H1 (cell line): ENCODE data around the gene AGPAT3. TPM values are rescaled to one million over a fixed set of nuclear protein-coding genes. Genes with fewer than 3 reads are reported as not detected.

Experiments
- CTCF ChIA-PET: fragments of 300-600 bp; sonication (Branson Sonifier 250); formaldehyde crosslinking; loops from one replicate; lab custom pipeline; 2021; ENCODE audit not compliant: partially characterized antibody; lab: Charles Lee
- POLR2A ChIA-PET: fragments of 300-600 bp; sonication (Branson Sonifier 250); formaldehyde crosslinking; loops from one replicate; lab custom pipeline; 2021; ENCODE audit warnings: inconsistent platforms; ENCODE audit not compliant: partially characterized antibody; lab: Charles Lee
- DNase-seq, 2 experiments: peaks; one replicate each; pipeline versions ENCODE4 v3.0.0 to v3.0.0-alpha.2; 2010 to 2022; ENCODE audit warnings: low spot score in 2 of 2, low read depth in 1 of 2, mixed read lengths in 1 of 2
- FAIRE-seq: peaks from 2 replicates; lab custom pipeline; 2011; peaks lifted over from hg19 to GRCh38; lab: Jason Lieb, UNC
- H2AFZ ChIP-seq: 2 replicates; pipeline ENCODE4 v1.8.1; 2012; ENCODE audit warnings: low read length, inconsistent platforms
- H2AK5ac ChIP-seq: 2 replicates; pipeline ENCODE4 v1.6.1; 2013; ENCODE audit warnings: low read depth, low read length
- H2BK120ac ChIP-seq: replicated peaks from 2 replicates; pipeline ENCODE3; 2013; ENCODE audit warnings: low read depth, low read length, inconsistent platforms
- H2BK12ac ChIP-seq: 2 replicates; pipeline ENCODE4 v1.6.1; 2013; ENCODE audit warnings: low read depth, low read length
- H2BK15ac ChIP-seq: 2 replicates; pipeline ENCODE4 v1.6.1; 2013; ENCODE audit warnings: low read length
- H2BK20ac ChIP-seq: 2 replicates; pipeline ENCODE4 v1.6.1; 2013; ENCODE audit warnings: low read length
- H2BK5ac ChIP-seq: 2 replicates; pipeline ENCODE4 v1.6.1; 2013; ENCODE audit warnings: low read depth, low read length
- H3K14ac ChIP-seq: 2 replicates; pipeline ENCODE4 v1.6.1; 2013; ENCODE audit warnings: inconsistent platforms; ENCODE audit not compliant: insufficient read length
- H3K18ac ChIP-seq: 2 replicates; pipeline ENCODE4 v1.6.1; 2013; ENCODE audit warnings: low read length; ENCODE audit errors: extremely low read depth
- H3K23ac ChIP-seq: 2 replicates; pipeline ENCODE4 v1.6.1; 2013; ENCODE audit warnings: inconsistent platforms; ENCODE audit not compliant: insufficient read length
- H3K23me2 ChIP-seq: 2 replicates; pipeline ENCODE4 v1.6.1; 2013; ENCODE audit warnings: low read depth, low read length
- H3K27ac ChIP-seq: 2 replicates; pipeline ENCODE4 v1.6.1; 2011; ENCODE audit warnings: low read depth, low read length, inconsistent platforms
- H3K27me3 ChIP-seq, 4 experiments: replicated peaks in 1 of 4; 1 replicate in 1 of 4; 2 replicates in 3 of 4; pipeline versions ENCODE4 v1.6.1 to v1.8.1; 2011 to 2013; ENCODE audit warnings: low read length in 3 of 4, mild to moderate bottlenecking in 3 of 4, inconsistent platforms in 2 of 4, mixed read lengths in 2 of 4, moderate library complexity in 1 of 4; ENCODE audit not compliant: control insufficient read depth in 3 of 4, insufficient read depth in 3 of 4; ENCODE audit errors: extremely low read depth in 1 of 4
- H3K36me3 ChIP-seq, 4 experiments: 2 replicates each; pipeline versions ENCODE4 v1.6.1 to v1.8.1; 2011 to 2013; ENCODE audit warnings: mild to moderate bottlenecking in 4 of 4, low read length in 3 of 4, moderate library complexity in 2 of 4, control low read depth in 1 of 4, inconsistent platforms in 1 of 4; ENCODE audit not compliant: insufficient read depth in 4 of 4, control insufficient read depth in 2 of 4
- H3K4ac ChIP-seq: replicated peaks from 2 replicates; pipeline ENCODE3; 2013; ENCODE audit warnings: low read length, low read depth, mixed read lengths, inconsistent platforms; ENCODE audit not compliant: insufficient read length
- H3K4me1 ChIP-seq, 4 experiments: replicated peaks in 1 of 4; 1 replicate in 1 of 4; 2 replicates in 3 of 4; pipeline versions ENCODE4 v1.6.1 to v1.8.1; 2011 to 2013; ENCODE audit warnings: low read length in 3 of 4, inconsistent platforms in 2 of 4, mixed read lengths in 1 of 4; ENCODE audit not compliant: insufficient read depth in 4 of 4, control insufficient read depth in 3 of 4
- H3K4me2 ChIP-seq, 2 experiments: 2 replicates each; pipeline versions ENCODE4 v1.6.1 to v1.8.1; 2011 to 2013; ENCODE audit warnings: low read depth in 2 of 2, low read length in 2 of 2, control low read depth in 1 of 2, inconsistent platforms in 1 of 2, mild to moderate bottlenecking in 1 of 2; ENCODE audit not compliant: insufficient read depth in 1 of 2
- H3K4me3 ChIP-seq, 4 experiments: fragments of 200-600, 300-600 bp in 1 of 4; sonication (generic), shearing (Covaris generic), sonication (Bioruptor Twin) in 1 of 4; 2 replicates each; pipeline versions ENCODE4 v1.5.1 to v1.8.1; 2011 to 2016; ENCODE audit warnings: low read length in 4 of 4, low read depth in 3 of 4, control low read depth in 2 of 4, inconsistent platforms in 2 of 4, mild to moderate bottlenecking in 2 of 4, mixed read lengths in 1 of 4, moderate library complexity in 1 of 4; ENCODE audit not compliant: insufficient read depth in 2 of 4; ENCODE audit errors: extremely low read depth in 1 of 4
- H3K56ac ChIP-seq: replicated peaks from 2 replicates; pipeline ENCODE3; 2013; ENCODE audit warnings: low read depth, mild to moderate bottlenecking, mixed read lengths, low read length, inconsistent platforms; ENCODE audit not compliant: insufficient read length
- H3K79me1 ChIP-seq: 2 replicates; pipeline ENCODE4 v1.6.1; 2013; ENCODE audit warnings: low read depth, low read length, control low read depth
- H3K79me2 ChIP-seq, 2 experiments: 2 replicates each; pipeline versions ENCODE4 v1.6.1 to v1.8.1; 2012 to 2013; ENCODE audit warnings: low read length in 2 of 2, mild to moderate bottlenecking in 2 of 2, inconsistent platforms in 1 of 2; ENCODE audit not compliant: insufficient read depth in 2 of 2, control insufficient read depth in 1 of 2
- H3K9ac ChIP-seq, 4 experiments: replicated peaks in 1 of 4; 1 replicate in 1 of 4; 2 replicates in 3 of 4; pipeline versions ENCODE4 v1.6.1 to v1.8.1; 2011 to 2013; ENCODE audit warnings: low read depth in 3 of 4, low read length in 3 of 4, control low read depth in 2 of 4, mild to moderate bottlenecking in 2 of 4, moderate library complexity in 2 of 4, inconsistent platforms in 1 of 4; ENCODE audit errors: extremely low read depth in 1 of 4
- H3K9me3 ChIP-seq, 2 experiments: 2 replicates each; pipeline versions ENCODE4 v1.6.1 to v1.8.1; 2012 to 2013; ENCODE audit warnings: mild to moderate bottlenecking in 2 of 2, moderate library complexity in 2 of 2, control low read depth in 1 of 2, inconsistent platforms in 1 of 2, low read depth in 1 of 2, low read length in 1 of 2, mixed read lengths in 1 of 2; ENCODE audit not compliant: insufficient read depth in 2 of 2
- H4K20me1 ChIP-seq, 2 experiments: replicated peaks in 1 of 2; 2 replicates each; pipeline versions ENCODE3 to v1.8.1; 2011 to 2013; ENCODE audit warnings: inconsistent platforms in 2 of 2, low read length in 2 of 2, mild to moderate bottlenecking in 1 of 2; ENCODE audit not compliant: insufficient read depth in 2 of 2, control insufficient read depth in 1 of 2
- H4K5ac ChIP-seq: 2 replicates; pipeline ENCODE4 v1.6.1; 2013; ENCODE audit warnings: low read length, low read depth, mixed read lengths, inconsistent platforms; ENCODE audit not compliant: insufficient read length
- H4K8ac ChIP-seq: 2 replicates; pipeline ENCODE4 v1.8.0; 2013; ENCODE audit warnings: mild to moderate bottlenecking, moderate library complexity, low read length, inconsistent platforms; ENCODE audit not compliant: insufficient read depth; ENCODE audit errors: extremely low read depth
- H4K91ac ChIP-seq: replicated peaks from 2 replicates; pipeline ENCODE3; 2013; ENCODE audit warnings: low read length, mixed read lengths, inconsistent platforms; ENCODE audit not compliant: insufficient read length
- EP300 ChIP-seq, 2 experiments: IDR thresholded peaks; 1 replicate in 1 of 2; 2 replicates in 1 of 2; pipeline ENCODE4 v1.6.1; 2011 to 2012; ENCODE audit warnings: low read depth in 2 of 2, low read length in 2 of 2, mild to moderate bottlenecking in 2 of 2, borderline replicate concordance in 1 of 2, inconsistent platforms in 1 of 2, moderate library complexity in 1 of 2
- NANOG ChIP-seq: IDR thresholded peaks from 2 replicates; pipeline ENCODE4 v1.6.1; 2011; ENCODE audit warnings: low read length, low read depth, mild to moderate bottlenecking, inconsistent platforms; ENCODE audit not compliant: insufficient read depth, poor library complexity, severe bottlenecking
- WGBS, 2 experiments: shearing (Covaris generic) in 1 of 2; methylation state at CpG; one replicate each; pipeline versions ENCODE4 v1.1.6 to v1.1.7; 2013 to 2015; ENCODE audit warnings: low lambda C conversion rate in 2 of 2, mixed read lengths in 2 of 2, inconsistent platforms in 1 of 2, low coverage in 1 of 2, missing lambda C conversion rate in 1 of 2; ENCODE audit not compliant: insufficient replicate concordance in 2 of 2, insufficient coverage in 1 of 2, insufficient read length in 1 of 2; ENCODE audit errors: extremely low coverage in 1 of 2, missing lambda C conversion rate in 1 of 2; 5-methylcytosine and 5-hydroxymethylcytosine counted together
- polyA plus RNA-seq, 7 experiments: library from polyadenylated mRNA; depleted of rRNA in 3 of 7; stranded (reverse) in 5 of 7; unstranded in 2 of 7; fragments of >200 nt in 5 of 7; fragments of 200-250 nt in 2 of 7; gene quantifications; 1 replicate in 5 of 7; 2 replicates in 1 of 7; 4 replicates in 1 of 7; pipeline versions ENCODE4 v1.2.1 to v1.2.3, GENCODE V29; 2011 to 2013; ENCODE audit warnings: missing spikeins in 2 of 7, mixed read lengths in 2 of 7
- total RNA-seq: library from RNA; stranded (reverse); fragmentation: NEBNext Ultra II Directional; extraction: Animal tissue kit (Norgen Biotek cat#: 25700); gene quantifications from 2 replicates; pipeline ENCODE4 v1.2.1, GENCODE V29; 2021

Gene AGPAT3
- total and polyA plus RNA-seq, 2 of the 8 experiments (the other 6 are each of a cell fraction or from before 2014, with no cell fraction given) = 5.8 to 7.3 TPM

GRCh38 chr21:43957611-43958362, 92.8 kb downstream of the AGPAT3 start:
- no peaks in the 10 kb centered on the region; a peak in 1 of 7 replicates for H3K27me3 ChIP-seq
- DNase-seq (no peak), FAIRE-seq (no peak)
- no peak overlapping the region for H2AFZ ChIP-seq
- no peaks in the 10 kb centered on the region for H3K79me2 ChIP-seq
- H3K4me3 ChIP-seq = no peak overlapping the region
- POLR2A ChIA-PET = no interaction called here
- peaks cover 0 to 8% (median 2%) of the 10 kb centered on the region in 4 experiments; a peak in 4 of 7 replicates for H3K4me1 ChIP-seq
- H3K9ac ChIP-seq = no peak overlapping the region; a peak in 1 of 7 replicates
- peak overlapping the region; percentile 95 for H2BK120ac ChIP-seq
- no peak overlapping the region for H4K8ac ChIP-seq
- H2AK5ac ChIP-seq = peak overlapping the region; percentile 78; the same call in 1 of the 2 replicates
- peaks cover 0 to 14% of the 10 kb centered on the region in 2 experiments for H4K20me1 ChIP-seq
- TF ChIP-seq EP300 (IDR thresholded peaks at IDR 0.05; ENCODE audit: borderline replicate concordance in 1 of 2, low read depth in 2 of 2, low read length in 2 of 2) (peak in 1 of 2 experiments; percentile 18; a peak in 1 of 3 replicates), NANOG (no peak)
- peak overlapping the region; percentile 71 for H3K14ac ChIP-seq
- no peaks in the 10 kb centered on the region; the same call in none of the 2 replicates for H3K79me1 ChIP-seq
- H3K9me3 ChIP-seq = no peaks in the 10 kb centered on the region
- H2BK5ac ChIP-seq = peak overlapping the region; percentile 62
- H4K91ac ChIP-seq = peak overlapping the region; percentile 97
- CTCF ChIA-PET = interaction anchor here (8.6 kb wide), 1 partner anchor 19 kb away, joined by 80 read pairs; no protein-coding TSS in a partner anchor
- no peak overlapping the region for H3K23ac ChIP-seq
- H4K5ac ChIP-seq = peak overlapping the region; percentile 59
- H3K23me2 ChIP-seq = peaks cover 14% of the 10 kb centered on the region; the same call in 1 of the 2 replicates
- H3K18ac ChIP-seq = no peak overlapping the region
- H2BK12ac ChIP-seq = peak overlapping the region; percentile 28
- H3K4ac ChIP-seq = peak overlapping the region; percentile 99
- H2BK15ac ChIP-seq = peak overlapping the region; percentile 95
- H3K27ac ChIP-seq = no peak overlapping the region
- no peak overlapping the region for H3K4me2 ChIP-seq
- H3K56ac ChIP-seq = no peak overlapping the region
- peak overlapping the region; percentile 84 for H2BK20ac ChIP-seq
- H3K36me3 ChIP-seq = no peaks in the 10 kb centered on the region
- 82% methylated on average over 12 of the region's 22 CpGs; no CpG with 5 or more reads in 1 of the 2 experiments for WGBS, 2 experiments
